ENCODE data around the gene UHMK1.
A peak's percentile ranks its signal among the peaks of the same experiment; 100 is the strongest.
"Not testable (repeated sequence)": the region's sequence is repeated elsewhere in the genome, so short reads cannot be mapped to it uniquely, and the experiment has no call there.

Gene UHMK1

DNA sequence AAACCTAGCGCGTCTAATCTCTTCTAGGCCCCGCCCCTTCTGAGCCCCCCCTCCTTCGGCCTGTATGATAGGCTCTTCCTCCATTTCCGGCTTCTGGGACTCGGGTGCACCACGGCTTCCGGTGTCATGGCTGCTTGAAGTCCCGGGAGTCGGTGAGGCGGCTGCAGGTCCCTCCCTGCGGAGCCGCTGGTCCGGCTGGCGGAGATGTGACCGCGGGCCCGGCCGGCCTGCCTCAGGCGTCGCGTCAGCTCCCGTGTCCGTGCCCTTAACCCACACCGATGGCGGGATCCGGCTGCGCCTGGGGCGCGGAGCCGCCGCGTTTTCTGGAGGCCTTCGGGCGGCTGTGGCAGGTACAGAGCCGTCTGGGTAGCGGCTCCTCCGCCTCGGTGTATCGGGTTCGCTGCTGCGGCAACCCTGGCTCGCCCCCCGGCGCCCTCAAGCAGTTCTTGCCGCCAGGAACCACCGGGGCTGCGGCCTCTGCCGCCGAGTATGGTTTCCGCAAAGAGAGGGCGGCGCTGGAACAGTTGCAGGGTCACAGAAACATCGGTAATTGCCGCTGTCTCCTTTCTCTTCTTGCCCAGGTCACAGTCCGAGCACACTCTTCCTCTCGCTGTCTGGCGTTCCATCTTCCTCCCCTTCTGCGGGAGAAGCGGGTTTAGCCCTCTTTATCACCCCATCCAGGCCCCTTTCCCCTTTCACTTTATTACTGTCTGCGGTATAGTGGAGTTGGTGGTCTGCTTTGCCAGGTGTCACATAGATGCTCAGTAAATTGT lies at the start of gene UHMK1:
Gene UHMK1 (plus strand): TSS at position 96 of the 773 bp plus-strand sequence. CDS start 183 bp downstream, at position 279.
- peak; percentile 12 to 92 (median 81) for DNase-seq

DNA sequence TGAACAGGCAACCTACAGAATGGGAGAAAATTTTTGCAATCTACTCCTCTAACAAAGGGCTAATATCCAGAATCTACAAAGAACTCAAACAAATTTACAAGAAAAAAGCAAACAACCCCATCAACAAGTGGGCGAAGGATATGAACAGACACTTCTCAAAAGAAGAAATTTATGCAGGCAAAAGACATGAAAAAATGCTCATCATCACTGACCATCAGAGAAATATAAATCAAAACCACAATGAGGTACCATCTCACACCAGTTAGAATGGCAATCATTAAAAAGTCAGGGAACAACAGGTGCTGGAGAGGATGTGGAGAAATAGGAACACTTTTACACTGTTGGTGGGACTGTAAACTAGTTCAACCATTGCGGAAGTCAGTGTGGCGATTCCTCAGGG lies 43.3 kb upstream of the UHMK1 start:
- DNase-seq: not testable (repeated sequence)

DNA sequence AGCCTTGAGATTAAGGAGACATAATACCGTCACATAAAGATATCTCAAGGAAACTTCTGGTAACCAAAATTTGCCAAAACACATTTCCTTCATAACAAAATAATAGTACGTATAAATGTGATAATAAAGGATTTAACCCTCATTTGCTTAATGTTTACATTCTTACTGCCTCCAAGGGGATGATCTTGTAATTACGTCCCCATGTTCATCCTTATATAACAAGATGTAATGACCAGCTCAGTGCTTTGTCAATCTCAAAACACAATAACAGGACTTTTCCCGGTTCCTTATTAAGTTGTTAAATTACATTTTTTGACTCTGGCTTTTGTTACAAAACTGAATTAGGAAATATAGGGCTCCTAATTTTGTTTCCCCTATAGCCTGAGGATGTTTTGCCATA lies 41.3 kb upstream of the UHMK1 start:
- no peak for DNase-seq

- no peak for DNase-seq
Observed at GRCh38 chr1:162458236-162458635, 39.4 kb upstream of the UHMK1 start.

DNA sequence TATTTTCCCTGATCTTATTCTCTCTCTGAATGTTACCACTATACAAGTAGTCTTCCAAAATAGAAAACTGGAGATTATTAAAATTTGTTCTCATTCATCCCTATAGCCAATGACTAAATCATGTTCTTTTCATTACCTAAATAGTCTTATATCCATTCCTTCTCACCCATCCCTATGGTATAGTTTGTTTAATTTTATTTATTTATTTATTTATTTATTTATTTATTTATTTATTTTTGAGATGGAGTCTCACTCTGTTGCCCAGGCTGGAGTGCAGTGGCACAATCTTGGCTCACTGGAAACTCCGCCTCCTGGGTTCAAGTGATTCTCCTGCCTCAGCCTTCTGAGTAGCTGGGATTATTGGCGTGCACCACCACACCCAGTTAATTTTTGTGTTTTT lies 35.2 kb upstream of the UHMK1 start:
- not testable (repeated sequence) for DNase-seq

GRCh38 chr1:162463021-162463420 lies 34.6 kb upstream of the UHMK1 start:
- DNase-seq: no peak

DNA sequence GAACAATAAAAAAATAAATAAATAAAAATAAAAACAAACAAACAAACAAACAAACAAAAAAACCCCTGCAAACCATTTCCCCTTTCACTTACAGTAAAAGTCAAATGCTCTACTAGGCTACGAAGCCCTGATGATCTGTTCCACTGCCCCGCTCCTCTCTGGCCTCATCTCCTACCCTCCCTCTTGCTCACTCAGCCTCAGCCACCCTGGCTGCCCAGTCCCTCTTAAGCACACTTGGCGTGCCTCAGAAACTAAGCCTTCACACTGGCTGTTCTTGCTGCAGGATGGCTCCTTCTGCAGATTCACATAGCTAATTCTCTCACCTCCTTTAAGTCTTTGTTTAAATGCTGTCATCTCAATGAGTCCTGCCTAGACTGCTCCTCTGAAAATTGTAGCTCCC lies 30.8 kb upstream of the UHMK1 start:
- no peak for DNase-seq

DNA sequence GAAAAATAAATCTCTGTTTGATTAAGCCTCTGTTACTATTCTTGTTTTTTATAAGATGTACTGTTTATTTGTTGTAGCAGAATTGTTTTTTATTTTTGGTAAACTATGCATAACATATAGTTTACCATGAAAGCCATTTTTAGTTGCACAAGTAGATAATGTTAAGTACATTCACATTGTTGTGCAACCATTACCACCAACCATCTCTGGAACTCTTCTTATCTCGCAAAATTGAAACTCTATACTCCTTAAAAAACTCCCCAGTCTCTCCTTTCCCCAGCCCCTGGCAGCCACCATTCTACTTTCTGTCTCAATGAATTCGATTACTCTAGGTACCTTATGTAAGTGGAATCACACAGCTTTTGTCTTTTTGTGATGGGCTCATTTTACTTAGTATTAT lies 27.4 kb upstream of the UHMK1 start:
- no peak for DNase-seq

- DNase-seq: no peak
Observed at GRCh38 chr1:162471290-162471853, 26.2 kb upstream of the UHMK1 start.

- DNase-seq: peak in 29 of 56 donors; percentile 1 to 68 (median 12)
Observed at GRCh38 chr1:162475089-162475488, 22.5 kb upstream of the UHMK1 start.

DNA sequence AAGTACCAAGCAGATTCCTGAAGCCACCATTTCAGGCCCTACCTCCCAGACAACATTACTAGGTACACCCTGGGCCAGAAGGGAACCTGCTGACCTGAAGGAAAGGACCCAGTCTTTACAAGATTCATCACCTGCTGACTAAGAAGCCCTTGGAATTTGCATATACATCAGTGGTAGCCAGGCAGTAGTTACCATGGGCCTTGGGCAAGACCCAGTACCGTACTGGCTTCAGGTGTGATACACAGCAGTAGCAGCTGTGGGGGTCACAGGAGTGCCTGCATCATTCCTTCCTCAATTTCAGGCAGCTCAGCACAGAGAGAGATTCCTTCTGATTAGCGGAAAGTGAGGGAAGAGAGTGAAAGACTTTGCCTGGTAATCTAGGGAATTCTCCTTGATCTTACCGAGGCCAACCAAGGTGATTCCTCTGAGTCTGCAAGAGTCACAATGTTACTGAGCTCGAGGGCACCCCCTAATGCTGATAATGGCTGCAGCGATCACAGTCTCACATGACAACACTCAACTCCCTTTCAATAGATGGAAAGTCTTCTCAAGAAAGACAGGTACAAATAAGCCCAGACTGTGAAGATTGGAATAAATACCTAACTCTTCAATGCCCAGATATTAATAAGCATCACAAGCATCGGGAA lies 22.0 kb upstream of the UHMK1 start:
- no peak for DNase-seq

DNA sequence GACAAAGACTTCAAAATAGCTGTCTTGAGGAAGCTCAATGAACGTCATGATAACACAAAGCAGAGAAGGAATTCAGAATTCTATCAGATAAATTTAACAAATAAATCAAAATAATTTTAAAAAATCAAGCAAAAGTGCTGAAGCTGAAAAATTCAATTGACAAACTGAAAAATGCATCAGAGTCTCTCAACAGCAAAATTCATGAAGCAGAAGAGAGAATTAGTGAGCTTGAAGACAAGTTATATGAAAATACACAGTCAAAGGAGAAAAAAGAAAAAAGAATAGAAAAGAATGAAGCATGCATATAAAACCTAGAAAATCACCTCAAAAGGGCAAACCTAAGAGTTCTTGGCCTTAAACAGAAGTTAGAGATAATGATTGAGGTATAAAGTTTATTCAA lies 21.0 kb upstream of the UHMK1 start:
- no peak for DNase-seq

- no peak for DNase-seq
Observed at GRCh38 chr1:162485236-162485635, 12.4 kb upstream of the UHMK1 start.

- no peak for DNase-seq
Observed at GRCh38 chr1:162487241-162487640, 10.4 kb upstream of the UHMK1 start.

DNA sequence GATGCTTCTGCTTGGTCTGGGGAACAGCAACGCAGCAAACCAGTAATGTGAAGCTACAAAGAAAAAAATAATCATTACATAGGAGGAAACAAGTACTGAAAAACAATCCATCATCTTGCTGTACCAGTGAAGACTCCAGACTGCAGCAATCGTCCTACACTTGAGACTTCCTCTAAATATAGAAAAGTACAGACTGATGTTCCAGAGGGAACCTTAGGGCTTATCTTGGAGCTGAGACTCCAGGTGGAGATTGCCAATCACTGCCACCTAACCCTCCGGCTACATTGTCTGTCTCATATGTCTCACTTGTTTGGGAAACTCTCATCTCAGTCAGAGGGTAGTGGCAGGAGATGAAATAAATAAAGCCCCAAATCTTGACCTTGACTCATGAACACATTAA lies 9.4 kb upstream of the UHMK1 start:
- no peak for DNase-seq

DNA sequence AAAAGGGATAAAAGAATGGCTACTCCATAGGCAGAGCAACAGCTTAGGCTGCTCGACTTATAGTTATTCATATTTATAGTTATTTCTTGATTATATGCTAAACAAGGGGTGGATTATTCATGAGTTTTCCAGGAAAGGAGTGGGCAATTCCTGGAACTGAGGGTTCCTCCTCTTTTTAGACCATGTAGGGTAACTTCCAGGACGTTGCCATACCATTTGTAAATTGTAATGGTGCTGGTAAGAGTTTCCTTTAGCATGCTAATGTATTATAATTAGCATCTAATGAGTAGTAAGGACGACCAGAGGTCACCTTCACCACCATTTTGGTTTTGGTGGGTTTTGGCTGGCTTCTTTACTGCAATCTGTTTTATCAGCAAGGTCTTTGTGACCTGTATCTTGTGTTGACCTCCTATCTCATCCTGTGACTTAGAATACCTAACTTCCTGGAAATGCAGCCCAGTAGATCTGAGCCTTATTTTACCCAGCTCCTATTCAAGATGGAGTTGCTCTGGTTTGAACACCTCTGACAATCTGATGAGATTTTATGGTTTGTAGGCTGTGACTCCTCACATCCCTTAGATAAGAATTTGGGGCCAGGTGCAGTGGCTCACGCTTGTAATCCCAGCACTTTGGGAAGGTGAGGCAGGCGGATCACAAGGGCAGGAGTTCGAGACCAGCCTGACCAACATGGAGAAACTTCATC lies 1.9 kb upstream of the UHMK1 start:
- DNase-seq: not testable (repeated sequence)

DNA sequence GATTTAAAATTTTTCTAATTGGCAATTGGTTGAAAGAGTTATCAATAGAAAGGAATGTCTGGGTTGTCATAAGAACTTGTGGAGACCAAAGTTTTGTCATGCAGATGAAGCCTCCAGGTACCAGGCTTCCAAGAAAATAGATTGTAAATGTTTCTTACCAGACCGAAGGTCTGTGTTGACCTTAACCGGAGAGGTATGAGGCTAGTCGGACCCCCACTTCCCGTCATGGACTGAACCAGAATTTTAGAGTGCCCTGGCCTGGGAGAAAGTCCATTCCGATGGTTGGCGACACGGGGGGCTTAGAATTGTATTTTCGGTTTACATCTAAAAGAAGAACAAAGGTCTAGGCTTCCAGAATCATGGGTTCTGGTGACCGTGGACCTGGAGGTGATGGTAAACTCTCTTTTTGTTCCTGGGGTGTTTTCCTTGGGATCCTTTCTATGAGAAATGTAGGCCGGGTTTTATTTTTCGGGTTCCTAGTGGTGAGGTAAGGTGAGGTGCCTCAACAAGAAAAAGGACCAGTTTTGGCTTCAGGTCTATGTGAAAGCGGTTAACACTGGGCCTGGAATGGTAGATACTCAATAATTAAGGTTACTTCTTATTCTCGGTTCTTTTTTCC lies 405 bp upstream of the UHMK1 start:
- DNase-seq: peak in 2 of 56 donors; percentile 1 to 10

- no peak for DNase-seq
Observed at GRCh38 chr1:162498496-162498810, 835 bp downstream of the UHMK1 start.

- DNase-seq: no peak
Observed at GRCh38 chr1:162500805-162501204, 3.2 kb downstream of the UHMK1 start.

GRCh38 chr1:162502077-162502476 lies 4.5 kb downstream of the UHMK1 start:
- no peak for DNase-seq

GRCh38 chr1:162502928-162503327 lies 5.3 kb downstream of the UHMK1 start:
- no peak for DNase-seq

GRCh38 chr1:162527314-162527713 lies 29.7 kb downstream of the UHMK1 start:
- DNase-seq: no peak

All from amygdala (tissue), 56 donors.